ENCODE results near the gene SH3RF3.

SH3RF3 gene

DNA sequence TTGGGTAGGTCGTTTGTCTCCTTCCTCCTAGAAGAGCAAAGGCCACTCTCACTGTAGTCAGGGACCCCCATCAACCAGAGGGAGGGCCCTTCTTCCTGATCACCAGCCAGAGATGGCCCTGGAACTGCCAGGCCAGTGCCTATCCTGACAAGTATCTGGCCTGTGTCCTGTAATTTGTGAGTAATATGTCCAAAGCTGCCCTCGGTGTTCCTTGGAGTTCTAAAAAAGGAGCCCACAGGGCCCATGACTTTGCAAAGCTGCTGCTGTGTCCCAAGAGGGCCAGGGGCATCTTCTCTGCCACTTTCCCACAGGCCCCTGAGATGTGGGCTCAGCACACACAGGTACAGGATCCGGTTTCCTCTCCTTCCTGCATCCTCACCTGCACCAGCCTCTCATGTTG is 272.4 kb downstream of the SH3RF3 start:
- Mint-ChIP-seq H3K27me3 (peaks cover 53% of the 10 kb centered on the region), H3K4me1 (peaks cover 8% of the 10 kb centered on the region), H3K4me3 (no peak overlapping the region), H3K9me3 (no peaks in the 10 kb centered on the region), H3K27ac (ENCODE audit: low read depth) (no peak overlapping the region), H3K36me3 (ENCODE audit: insufficient read depth) (peaks cover 5% of the 10 kb centered on the region)
- ATAC-seq (replicated peaks; ENCODE audit: extremely low read depth, poor library complexity, severe bottlenecking), result no peak
- no peak for DNase-seq (ENCODE audit: low spot score in 2 of 2)

DNA sequence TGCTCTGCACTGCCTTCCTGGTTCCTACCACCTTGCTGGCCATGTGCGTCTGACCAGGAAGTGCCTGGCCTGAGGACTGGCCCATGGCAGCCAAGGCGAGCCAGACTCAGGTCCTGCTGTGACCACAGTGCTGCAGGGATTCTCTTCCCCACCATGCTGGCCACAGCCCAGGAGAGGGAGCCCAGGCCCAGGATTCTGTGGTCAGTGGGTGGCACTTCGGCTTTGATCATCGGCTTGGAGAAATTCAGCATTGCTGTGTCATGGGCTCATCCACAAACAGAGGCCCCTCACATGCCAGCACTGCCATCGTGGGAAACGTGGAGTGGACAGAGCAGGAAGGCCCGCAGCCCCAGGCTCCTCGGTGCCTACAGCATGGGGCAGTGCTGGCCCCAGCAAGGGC is 273.2 kb downstream of the SH3RF3 start:
- Mint-ChIP-seq H3K27ac (ENCODE audit: low read depth) (no peak overlapping the region), H3K27me3 (peaks cover 45% of the 10 kb centered on the region), H3K9me3 (no peaks in the 10 kb centered on the region), H3K36me3 (ENCODE audit: insufficient read depth) (peaks cover 2% of the 10 kb centered on the region), H3K4me1 (peaks cover 8% of the 10 kb centered on the region), H3K4me3 (no peak overlapping the region)
- DNase-seq (ENCODE audit: low spot score in 2 of 2) (no peak), ATAC-seq (replicated peaks; ENCODE audit: extremely low read depth, poor library complexity, severe bottlenecking) (no peak)

DNA sequence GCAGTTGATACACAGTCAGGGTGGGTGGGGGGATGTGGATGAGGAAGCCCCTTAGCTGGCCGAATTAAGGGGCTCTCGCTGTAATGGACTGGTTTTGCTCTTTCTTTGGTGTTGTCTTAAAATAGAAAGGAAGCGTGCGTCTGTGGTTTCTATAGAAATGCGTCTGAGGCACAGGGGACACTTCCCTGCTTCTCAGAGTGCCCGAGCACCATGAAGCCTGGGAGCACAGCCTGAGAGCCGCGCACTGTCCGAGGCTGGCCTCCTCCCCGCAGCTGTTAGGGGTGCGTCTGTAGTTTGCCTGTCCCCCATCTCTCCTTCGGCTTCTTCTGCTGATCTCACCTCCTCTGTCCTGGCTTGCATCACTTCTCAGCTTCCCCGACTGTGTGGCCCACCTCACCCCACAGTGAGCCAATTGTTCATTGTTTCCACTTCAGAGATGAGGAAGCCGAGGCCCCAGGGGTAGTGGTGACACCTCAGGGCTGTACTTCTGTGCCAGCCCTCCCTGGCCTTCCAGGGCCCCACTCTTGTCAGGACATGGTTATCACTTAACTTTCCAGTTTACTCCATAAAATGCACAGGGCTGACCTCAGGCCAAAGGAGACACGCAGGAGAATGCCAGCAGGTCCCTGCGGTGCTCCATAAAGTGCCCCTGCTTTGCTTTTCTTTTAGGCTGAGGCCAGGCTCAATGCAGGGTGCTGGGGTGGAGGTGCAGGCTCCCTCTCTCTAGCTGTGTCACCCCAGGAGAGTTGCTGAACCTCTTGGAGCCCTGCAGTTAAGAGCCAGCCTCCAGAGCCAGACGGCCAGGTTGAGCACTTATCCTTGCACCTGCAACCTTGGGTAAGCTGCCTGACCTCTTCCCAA is 274.2 kb downstream of the SH3RF3 start:
- Mint-ChIP-seq H3K27ac (ENCODE audit: low read depth) (no peak overlapping the region), H3K9me3 (no peaks in the 10 kb centered on the region), H3K36me3 (ENCODE audit: insufficient read depth) (peaks cover 2% of the 10 kb centered on the region), H3K4me1 (no peaks in the 10 kb centered on the region), H3K27me3 (peaks cover 35% of the 10 kb centered on the region), H3K4me3 (no peak overlapping the region)
- ATAC-seq (replicated peaks; ENCODE audit: extremely low read depth, poor library complexity, severe bottlenecking), result no peak
- no peak for DNase-seq (ENCODE audit: low spot score in 2 of 2)

DNA sequence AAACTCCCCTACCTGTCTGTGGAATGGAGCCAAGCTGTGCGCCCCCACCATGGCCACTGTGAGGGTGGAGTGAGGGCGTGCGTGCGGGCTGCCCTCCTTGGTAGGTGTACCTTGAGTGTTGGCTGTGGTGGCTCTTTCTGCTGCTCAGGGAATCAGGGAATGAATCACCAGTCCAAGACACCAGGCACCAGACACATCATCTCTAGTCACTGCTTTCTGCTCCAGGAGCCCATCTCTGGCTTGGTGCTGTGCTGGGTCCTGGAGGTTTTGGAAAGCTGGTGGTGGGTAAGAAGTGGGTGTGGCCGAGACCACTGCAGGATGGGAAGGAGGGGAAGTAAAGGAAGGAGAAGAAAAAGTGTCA is 274.8 kb downstream of the SH3RF3 start:
- Mint-ChIP-seq H3K9me3 (no peaks in the 10 kb centered on the region), H3K4me3 (no peak overlapping the region), H3K27ac (ENCODE audit: low read depth) (no peak overlapping the region), H3K27me3 (peaks cover 29% of the 10 kb centered on the region), H3K36me3 (ENCODE audit: insufficient read depth) (peaks cover 2% of the 10 kb centered on the region), H3K4me1 (no peaks in the 10 kb centered on the region)
- ATAC-seq (replicated peaks; ENCODE audit: extremely low read depth, poor library complexity, severe bottlenecking) (no peak), DNase-seq (ENCODE audit: low spot score in 2 of 2) (no peak)

GRCh38 chr2:109404681-109405080 is 275.7 kb downstream of the SH3RF3 start:
- Mint-ChIP-seq H3K4me1 (no peaks in the 10 kb centered on the region), H3K4me3 (no peak overlapping the region), H3K36me3 (ENCODE audit: insufficient read depth) (peaks cover 2% of the 10 kb centered on the region), H3K9me3 (no peaks in the 10 kb centered on the region), H3K27me3 (peaks cover 25% of the 10 kb centered on the region), H3K27ac (ENCODE audit: low read depth) (no peak overlapping the region)
- ATAC-seq (replicated peaks; ENCODE audit: extremely low read depth, poor library complexity, severe bottlenecking) (no peak), DNase-seq (ENCODE audit: low spot score in 2 of 2) (no peak)

GRCh38 chr2:109405873-109406272 is 276.9 kb downstream of the SH3RF3 start:
- Mint-ChIP-seq H3K27ac (ENCODE audit: low read depth) (no peak overlapping the region), H3K27me3 (peaks cover 25% of the 10 kb centered on the region), H3K4me1 (no peaks in the 10 kb centered on the region), H3K4me3 (no peak overlapping the region), H3K9me3 (no peaks in the 10 kb centered on the region), H3K36me3 (ENCODE audit: insufficient read depth) (peaks cover 2% of the 10 kb centered on the region)
- ATAC-seq (replicated peaks; ENCODE audit: extremely low read depth, poor library complexity, severe bottlenecking) (no peak), DNase-seq (ENCODE audit: low spot score in 2 of 2) (no peak)

GRCh38 chr2:109406301-109406700 is 277.3 kb downstream of the SH3RF3 start:
- peaks cover 25% of the 10 kb centered on the region for H3K27me3 Mint-ChIP-seq
- no peaks in the 10 kb centered on the region for H3K9me3 Mint-ChIP-seq
- DNase-seq (ENCODE audit: low spot score in 2 of 2) (no peak), ATAC-seq (replicated peaks; ENCODE audit: extremely low read depth, poor library complexity, severe bottlenecking) (no peak)
- H3K36me3 Mint-ChIP-seq (ENCODE audit: insufficient read depth), result peaks cover 2% of the 10 kb centered on the region
- no peaks in the 10 kb centered on the region for H3K4me1 Mint-ChIP-seq
- no peak overlapping the region for H3K4me3 Mint-ChIP-seq
- H3K27ac Mint-ChIP-seq (ENCODE audit: low read depth), result no peak overlapping the region

GRCh38 chr2:109407276-109408042 is 278.5 kb downstream of the SH3RF3 start:
- H3K9me3 Mint-ChIP-seq, result no peaks in the 10 kb centered on the region
- ATAC-seq (replicated peaks; ENCODE audit: extremely low read depth, poor library complexity, severe bottlenecking) (no peak), DNase-seq (ENCODE audit: low spot score in 2 of 2) (no peak)
- no peaks in the 10 kb centered on the region for H3K4me1 Mint-ChIP-seq
- H3K4me3 Mint-ChIP-seq, result no peak overlapping the region
- peaks cover 2% of the 10 kb centered on the region for H3K36me3 Mint-ChIP-seq (ENCODE audit: insufficient read depth)
- peaks cover 25% of the 10 kb centered on the region for H3K27me3 Mint-ChIP-seq
- no peak overlapping the region for H3K27ac Mint-ChIP-seq (ENCODE audit: low read depth)

DNA sequence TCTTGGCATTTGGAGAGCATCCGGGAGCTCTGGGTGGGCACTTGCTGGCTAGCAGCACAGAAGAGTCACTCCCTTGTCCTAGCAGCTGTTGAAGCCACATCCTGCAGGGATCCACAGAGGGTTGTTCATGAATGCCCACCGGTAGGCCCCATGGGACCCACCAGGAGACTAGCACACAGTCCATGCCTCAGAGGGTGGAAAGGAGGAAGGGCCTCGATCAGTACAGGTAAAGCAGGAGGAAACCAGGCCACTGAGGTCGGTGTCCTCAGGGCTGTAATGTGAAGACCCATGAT is 279.0 kb downstream of the SH3RF3 start:
- H3K4me1 Mint-ChIP-seq, result no peaks in the 10 kb centered on the region
- DNase-seq (ENCODE audit: low spot score in 2 of 2) (no peak), ATAC-seq (replicated peaks; ENCODE audit: extremely low read depth, poor library complexity, severe bottlenecking) (no peak)
- H3K36me3 Mint-ChIP-seq (ENCODE audit: insufficient read depth), result peaks cover 2% of the 10 kb centered on the region
- H3K27me3 Mint-ChIP-seq, result peaks cover 22% of the 10 kb centered on the region
- H3K4me3 Mint-ChIP-seq, result no peak overlapping the region
- H3K9me3 Mint-ChIP-seq, result no peaks in the 10 kb centered on the region
- H3K27ac Mint-ChIP-seq (ENCODE audit: low read depth), result no peak overlapping the region

GRCh38 chr2:109409321-109410038 is 280.5 kb downstream of the SH3RF3 start:
- H3K36me3 Mint-ChIP-seq (ENCODE audit: insufficient read depth), result no peaks in the 10 kb centered on the region
- ATAC-seq (replicated peaks; ENCODE audit: extremely low read depth, poor library complexity, severe bottlenecking) (no peak), DNase-seq (ENCODE audit: low spot score in 2 of 2) (no peak)
- no peak overlapping the region for H3K4me3 Mint-ChIP-seq
- H3K27ac Mint-ChIP-seq (ENCODE audit: low read depth), result no peak overlapping the region
- H3K27me3 Mint-ChIP-seq, result peaks cover 13% of the 10 kb centered on the region
- no peaks in the 10 kb centered on the region for H3K4me1 Mint-ChIP-seq
- H3K9me3 Mint-ChIP-seq, result no peaks in the 10 kb centered on the region

GRCh38 chr2:109410039-109410815 is 281.2 kb downstream of the SH3RF3 start:
- no peak overlapping the region for H3K27ac Mint-ChIP-seq (ENCODE audit: low read depth)
- no peaks in the 10 kb centered on the region for H3K4me1 Mint-ChIP-seq
- ATAC-seq (replicated peaks; ENCODE audit: extremely low read depth, poor library complexity, severe bottlenecking) (no peak), DNase-seq (ENCODE audit: low spot score in 2 of 2) (no peak)
- no peaks in the 10 kb centered on the region for H3K9me3 Mint-ChIP-seq
- H3K4me3 Mint-ChIP-seq, result no peak overlapping the region
- peaks cover 6% of the 10 kb centered on the region for H3K27me3 Mint-ChIP-seq
- no peaks in the 10 kb centered on the region for H3K36me3 Mint-ChIP-seq (ENCODE audit: insufficient read depth)

DNA sequence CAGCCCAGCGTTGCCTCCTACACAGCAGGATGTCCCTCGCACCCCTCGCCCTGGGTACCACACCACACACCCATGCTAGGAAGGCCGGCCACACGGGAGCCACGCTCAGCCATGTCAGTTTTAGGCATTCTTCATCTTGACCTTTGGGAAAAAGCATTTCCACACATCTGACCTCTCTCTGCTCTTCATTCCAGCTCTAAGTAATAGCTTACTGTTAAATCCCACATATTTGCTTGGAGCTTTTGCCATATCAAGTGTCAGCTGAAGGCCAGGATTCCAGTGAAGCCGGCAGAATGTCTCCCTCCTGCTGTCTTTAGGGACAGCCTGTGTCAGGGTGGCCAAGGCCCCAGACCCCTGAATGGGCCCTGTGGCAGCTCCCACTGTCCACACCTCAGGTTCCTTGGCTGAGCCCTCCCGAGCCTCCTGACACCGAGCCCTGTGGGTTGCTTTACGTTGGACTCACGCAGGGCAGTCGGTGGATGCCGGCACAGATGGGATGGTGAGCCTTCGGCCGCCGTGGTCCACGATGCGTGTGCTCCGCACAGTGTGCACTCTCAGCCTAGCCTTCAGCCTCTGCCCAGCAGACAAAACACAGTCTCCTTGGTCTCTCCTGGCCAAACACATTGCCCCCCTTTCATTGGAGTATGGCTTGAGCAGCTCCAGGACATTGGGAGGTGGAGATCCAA is 282.8 kb downstream of the SH3RF3 start:
- no peaks in the 10 kb centered on the region for H3K4me1 Mint-ChIP-seq
- H3K9me3 Mint-ChIP-seq, result no peaks in the 10 kb centered on the region
- no peak overlapping the region for H3K27ac Mint-ChIP-seq (ENCODE audit: low read depth)
- DNase-seq (ENCODE audit: low spot score in 2 of 2) (no peak), ATAC-seq (replicated peaks; ENCODE audit: extremely low read depth, poor library complexity, severe bottlenecking) (no peak)
- no peaks in the 10 kb centered on the region for H3K27me3 Mint-ChIP-seq
- H3K4me3 Mint-ChIP-seq, result no peak overlapping the region
- no peaks in the 10 kb centered on the region for H3K36me3 Mint-ChIP-seq (ENCODE audit: insufficient read depth)
